Activated CD4-positive, alpha-beta T cell treated with anti-CD3 and anti-CD28 coated beads for 1 hour (primary cell): ENCODE results near the gene MTSS2.

ENCODE experiments used
- DNase-seq: peaks from one replicate; pipeline ENCODE4 v3.0.0-alpha.2; 2020

Gene MTSS2, protein sequence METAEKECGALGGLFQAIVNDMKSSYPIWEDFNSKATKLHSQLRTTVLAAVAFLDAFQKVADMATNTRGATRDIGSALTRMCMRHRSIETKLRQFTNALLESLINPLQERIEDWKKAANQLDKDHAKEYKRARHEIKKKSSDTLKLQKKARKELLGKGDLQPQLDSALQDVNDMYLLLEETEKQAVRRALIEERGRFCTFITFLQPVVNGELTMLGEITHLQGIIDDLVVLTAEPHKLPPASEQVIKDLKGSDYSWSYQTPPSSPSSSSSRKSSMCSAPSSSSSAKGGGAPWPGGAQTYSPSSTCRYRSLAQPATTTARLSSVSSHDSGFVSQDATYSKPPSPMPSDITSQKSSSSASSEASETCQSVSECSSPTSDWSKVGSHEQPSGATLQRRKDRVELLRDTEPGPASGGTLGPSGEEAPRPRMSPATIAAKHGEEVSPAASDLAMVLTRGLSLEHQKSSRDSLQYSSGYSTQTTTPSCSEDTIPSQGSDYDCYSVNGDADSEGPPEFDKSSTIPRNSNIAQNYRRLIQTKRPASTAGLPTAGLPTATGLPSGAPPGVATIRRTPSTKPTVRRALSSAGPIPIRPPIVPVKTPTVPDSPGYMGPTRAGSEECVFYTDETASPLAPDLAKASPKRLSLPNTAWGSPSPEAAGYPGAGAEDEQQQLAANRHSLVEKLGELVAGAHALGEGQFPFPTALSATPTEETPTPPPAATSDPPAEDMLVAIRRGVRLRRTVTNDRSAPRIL

DNA sequence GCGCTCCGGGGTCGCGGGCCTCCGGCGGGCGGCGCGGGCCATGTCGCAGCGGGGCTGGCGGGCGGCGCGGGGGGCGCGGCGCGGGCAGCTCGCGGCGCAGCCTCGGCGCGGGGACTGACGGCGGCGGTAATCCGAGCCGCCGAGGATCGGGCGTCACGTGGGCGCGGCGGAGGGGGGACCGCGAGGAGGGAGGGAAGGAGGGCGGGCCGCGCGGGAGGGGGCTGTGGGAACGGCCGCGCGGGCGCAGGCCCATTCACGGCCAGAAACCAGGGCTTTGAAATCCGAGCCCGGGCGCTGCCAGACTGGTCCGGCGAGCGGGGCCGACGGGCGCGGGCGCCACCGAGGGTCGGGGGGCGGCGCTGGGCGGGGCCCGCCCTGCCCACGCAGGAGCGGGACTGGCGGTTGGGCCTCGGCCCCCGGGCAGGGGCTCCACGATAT, at the start of gene MTSS2:
Gene MTSS2, minus strand, starts transcription at position 116 of the 438 bp plus-strand sequence. CDS start 262 bp downstream, outside the sequence.
- no peak for DNase-seq

DNA sequence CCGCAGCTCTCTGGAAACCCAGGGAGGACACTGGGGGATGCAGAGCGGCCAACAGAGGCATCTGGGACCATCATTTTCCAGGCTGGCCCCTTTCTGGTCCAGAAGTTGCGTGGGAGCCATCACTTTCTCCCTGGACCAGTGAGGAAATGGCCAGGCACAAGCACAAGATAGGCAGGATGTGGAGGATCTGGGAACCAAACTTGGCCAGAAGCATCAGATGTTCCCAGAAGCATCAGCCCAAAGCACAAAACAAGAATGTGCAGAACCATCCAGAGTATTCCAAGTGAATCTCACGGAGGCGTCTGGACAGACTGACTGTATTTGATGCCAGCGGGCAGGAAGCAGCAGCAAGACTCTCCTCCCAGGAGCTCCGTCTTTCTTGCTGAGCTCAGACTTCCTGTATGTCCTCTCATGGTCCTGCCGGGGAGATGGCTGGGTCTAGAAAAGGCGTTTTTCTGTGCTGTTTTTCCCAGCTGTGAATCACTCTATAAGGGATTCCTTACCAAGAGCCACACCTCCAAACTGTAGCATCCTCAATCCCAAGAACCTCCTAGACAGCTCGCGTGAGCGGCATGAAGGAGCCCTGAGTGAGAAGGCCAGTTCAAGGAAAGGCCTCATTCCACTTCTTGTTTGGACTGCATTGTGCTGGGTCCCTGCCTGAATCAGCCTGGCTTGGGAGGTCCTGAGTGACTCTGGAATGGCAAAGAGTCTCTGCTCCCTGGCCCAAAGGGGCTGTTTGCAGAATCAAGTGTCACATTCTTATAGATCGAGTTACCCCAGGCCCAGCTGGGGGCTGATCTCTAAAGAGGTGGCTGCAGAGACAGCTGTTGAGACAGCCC, 49.5 kb upstream of the MTSS2 start:
- no peak for DNase-seq

DNA sequence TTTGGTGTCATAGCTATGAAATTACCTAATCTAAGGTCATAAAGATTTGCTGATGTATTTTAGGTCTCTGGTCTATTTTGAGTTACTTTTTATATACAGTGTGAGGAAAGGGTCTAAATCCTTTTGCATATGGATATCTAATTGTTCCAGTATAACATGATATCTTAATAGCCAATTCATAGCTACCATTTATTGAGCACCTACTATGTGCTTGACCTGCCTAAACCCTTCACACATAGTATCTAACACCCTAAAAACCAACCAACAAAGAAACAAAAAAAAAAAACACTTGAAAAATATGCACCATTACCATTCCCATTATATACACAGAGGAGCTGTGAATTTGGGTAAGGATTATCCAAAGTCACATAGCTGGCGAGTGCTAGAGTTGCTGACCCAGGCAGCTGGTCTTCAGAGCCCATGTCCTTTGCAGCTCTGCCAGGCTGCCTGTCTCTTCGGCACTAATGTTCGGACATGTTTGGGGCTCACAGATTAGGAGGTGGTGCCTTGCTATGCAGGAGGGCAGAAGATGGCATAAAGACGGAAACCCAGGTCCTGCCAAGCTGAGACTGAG, 48.8 kb upstream of the MTSS2 start:
- DNase-seq: no peak

DNA sequence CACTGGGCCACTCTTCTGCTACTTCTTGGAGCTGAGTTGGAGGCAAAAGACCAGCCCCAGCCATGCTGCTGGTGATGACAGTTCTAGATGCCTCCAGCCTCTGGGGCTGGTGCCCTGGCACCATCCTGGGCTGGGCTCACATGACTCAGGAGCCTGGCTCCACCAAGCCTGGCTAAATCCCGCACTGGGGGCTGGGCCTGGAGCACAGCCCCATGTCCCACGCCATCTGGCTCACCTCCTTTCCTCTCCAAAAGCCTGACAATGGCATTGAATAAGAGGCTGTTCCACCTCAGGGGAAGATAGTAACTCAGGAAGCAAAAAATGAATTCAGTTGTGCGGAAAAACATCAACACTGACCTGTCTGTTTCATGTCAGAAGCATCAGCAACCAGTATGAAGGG, 45.1 kb upstream of the MTSS2 start:
- no peak for DNase-seq

DNA sequence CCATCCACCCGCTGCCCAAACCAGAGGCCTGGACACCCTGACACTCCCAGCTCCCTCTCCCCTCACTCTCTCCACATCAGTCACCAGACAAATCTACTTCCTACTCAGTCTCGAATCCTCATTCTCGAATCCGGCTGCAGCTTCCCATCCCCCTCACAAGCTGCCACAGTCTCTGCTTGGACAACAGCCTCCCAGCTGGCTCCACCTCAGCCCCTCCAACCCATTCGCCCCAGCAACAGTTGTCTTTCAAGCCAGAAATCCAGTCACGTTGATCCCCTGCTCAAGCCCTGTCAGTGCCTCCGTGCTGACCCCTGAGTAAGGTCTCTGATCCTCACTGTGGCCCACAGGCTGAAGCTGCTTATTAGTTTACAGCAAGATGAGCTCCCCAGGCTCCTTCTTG, 44.2 kb upstream of the MTSS2 start:
- no peak for DNase-seq

DNA sequence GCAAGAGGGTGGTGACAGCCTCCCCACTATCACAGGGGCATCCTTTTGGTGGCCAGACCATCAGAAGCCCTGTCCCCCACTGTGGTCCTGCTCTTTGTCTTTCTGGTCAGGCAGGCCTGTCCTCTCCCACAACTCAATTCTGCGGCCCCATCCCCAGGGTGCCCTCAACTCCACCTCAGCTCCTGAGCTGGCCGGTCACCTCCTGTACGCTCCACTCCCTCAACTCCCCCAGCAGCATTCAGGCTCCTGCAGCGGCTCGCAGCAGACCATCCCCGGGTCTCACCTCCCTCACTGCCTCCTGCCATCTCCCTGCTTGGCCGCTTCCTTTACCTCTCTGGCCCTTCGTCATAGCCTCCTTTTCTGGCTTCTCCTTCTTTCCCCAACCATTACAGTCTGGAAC, 43.4 kb upstream of the MTSS2 start:
- no peak for DNase-seq

DNA sequence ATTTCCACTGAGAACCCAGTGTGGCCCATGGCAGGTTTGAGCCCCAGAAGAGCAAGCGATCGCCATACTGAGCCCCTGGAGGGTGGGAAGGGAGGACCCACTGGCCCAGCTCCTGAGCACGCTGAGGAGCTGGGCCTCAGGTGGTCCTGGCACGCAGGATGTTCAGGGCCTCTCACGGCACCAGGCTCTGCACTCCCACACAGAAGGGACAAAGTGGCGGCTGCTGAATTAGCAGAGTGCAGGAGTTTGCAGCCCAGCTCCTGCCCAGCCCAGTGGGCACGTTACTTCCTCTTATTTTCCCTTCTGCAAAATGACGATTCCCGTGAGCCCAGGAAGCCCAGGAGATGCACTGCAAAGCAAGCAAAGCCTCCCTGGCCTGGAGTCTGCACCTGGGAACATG, 42.3 kb upstream of the MTSS2 start:
- DNase-seq: no peak

DNA sequence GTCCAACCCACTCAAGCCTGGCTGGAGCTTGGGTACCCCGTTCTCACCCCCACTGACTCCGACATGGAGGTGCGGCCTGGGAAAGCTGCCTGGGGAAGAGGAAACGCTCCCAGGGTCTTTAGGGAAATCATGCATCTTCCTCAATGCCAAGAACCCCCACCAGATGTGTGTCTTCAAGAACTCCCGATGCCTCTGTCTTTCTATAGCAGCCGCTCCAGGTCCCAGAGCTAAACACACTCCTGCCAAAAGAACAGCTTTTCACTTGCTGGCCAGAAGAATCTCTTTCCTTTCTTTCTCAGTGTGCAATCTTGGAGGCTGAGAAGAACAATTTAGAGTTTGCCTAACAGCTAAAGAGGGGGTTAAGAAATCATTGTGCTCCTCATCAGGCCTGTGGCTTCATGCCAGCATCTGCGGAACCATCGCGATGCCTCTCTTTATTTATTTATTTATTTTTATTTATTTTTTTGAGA, 41.1 kb upstream of the MTSS2 start:
- DNase-seq: no peak

DNA sequence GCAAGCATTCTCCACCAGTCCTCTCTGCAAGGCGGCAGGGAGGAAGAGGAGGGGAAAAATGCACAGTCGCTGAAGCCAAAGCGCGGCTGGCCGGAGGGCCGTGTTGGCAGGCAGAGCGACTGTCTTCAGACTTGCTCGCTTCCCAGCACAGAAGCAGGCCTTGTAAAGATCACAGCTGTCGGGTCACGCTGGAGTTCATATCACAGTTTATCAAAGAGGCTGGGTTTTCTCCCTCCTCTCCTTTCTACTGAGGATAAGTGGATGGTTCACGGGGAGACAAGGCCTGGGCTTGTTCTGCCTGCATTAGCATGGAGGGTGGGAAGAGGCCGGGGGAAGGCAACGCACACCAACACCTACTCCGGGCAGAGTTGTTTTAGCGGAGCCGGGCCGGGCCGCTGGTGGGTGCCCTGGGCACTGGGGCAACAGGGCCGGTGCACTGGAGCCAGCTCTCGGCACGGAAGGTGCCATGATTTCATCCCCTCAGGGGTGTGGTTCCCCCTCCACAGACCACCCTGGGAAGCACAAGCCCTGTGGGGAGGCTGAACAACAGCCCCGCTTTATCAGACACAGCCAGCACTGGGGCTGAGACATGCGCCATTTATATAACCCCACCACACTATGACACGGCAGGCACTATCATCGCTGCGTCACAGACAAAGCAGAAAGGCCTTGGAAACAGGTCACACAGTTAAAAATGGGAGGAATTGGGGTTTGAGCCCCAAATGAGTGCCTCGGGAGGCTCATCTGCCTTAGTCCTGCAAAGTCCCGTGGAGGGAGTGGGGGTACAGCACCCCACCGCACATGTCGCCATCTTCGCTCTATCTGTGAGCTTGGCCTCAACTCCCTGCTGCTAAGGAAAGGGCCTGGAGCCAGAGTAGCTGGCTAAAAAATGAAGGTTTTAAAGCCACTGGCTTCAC, 40.3 kb upstream of the MTSS2 start:
- DNase-seq: no peak

DNA sequence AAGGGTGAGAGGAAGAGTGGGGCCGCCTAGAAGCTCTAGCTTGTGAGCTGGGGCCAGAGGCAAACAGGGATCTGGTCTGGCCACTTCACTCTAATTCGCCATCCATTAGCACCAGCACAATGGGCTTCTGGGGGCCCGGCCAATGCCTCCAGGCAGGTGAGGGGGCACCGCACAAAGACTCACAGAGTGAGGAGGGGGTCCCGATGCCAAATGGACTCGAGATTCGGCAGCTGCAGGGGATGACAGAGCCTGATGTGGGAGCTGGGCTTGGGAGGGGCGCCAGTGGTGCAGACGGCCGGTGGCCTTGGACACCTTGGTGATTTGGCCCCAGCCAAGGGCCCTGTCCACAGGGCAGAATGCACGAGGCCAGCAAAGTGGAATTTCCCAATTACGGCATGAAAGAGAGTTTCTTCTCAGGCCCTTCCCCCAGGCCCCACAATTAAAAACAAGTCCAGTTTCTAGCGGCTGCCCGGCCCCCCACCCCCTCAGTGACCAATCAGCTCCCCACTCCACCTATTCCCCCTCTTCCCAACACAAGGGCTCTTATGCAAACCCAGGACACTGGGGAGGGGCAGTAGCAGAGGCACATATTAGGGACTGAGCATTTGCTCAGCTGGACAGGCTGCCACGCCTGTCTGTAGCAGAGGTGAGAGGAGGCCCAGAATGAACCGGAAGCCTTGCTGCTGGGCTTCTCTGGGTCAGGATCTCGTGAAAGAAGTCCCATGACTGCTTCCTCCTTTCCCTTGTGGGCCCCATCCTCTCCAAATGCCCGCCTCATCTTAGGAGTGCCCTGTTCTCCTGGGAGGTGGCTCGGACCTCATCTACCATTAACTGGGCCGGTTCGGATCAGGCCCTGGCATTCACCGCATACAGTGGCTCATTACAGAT, 39.4 kb upstream of the MTSS2 start:
- DNase-seq: no peak

DNA sequence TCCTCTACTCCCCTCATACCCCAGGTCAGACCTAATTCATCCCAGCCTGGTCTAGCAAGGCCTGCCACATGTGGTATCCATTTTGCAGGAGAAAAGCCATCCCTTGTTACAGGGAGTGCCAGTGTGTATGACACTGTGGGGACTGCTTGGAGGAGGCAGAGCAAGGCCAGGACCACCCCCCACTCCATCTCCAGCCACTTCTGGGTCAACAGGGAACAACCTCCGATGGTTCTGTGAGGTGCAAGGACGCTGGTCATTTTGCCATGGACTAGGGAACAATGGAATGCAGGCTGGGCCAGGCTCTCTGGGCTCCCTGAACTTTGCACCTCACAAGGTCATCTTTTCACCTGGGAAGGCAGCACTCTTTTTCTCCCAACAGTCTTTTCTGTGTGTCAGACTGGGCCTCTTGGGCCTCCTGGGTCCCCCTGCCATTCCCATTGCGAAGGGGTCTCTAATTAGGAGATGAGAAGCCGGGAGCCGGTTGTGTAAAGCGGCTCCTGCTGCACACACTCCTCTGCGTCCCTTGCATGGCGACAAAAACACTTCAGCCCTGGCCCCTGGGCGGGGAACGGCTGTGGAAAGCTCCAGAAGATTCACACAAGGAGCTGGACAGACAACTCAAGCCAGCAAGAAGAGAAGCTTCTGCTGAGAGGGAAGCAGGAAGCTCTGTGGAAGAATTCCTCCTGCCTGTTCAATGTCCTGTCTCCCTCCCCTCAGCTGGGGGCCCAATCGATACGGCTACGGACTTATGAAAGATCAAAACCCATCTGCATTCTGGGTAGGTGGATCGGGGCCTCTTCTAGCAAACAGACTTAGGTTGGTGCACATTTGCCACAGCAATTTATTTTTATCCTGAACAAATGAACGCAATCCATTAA, 38.5 kb upstream of the MTSS2 start:
- DNase-seq: no peak

DNA sequence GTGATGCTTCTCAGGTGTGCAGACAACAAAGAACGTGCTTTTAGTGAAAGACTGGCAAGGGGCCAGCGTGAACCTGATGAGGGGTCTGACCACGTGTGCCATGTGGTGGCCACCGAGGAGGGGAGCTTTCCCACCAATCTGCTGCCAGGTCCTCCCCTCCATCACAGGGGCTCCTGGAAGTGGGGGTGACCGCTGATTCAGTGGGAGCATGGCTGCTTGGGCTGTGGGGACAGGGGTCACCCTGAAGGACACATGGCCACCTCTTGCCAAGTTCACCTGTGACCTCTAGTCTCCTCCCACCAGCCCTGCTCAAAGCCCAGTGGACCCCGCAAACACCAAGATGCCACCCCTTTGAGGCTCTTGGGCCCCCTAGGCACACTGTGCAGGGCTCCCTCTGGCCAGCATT, 37.9 kb upstream of the MTSS2 start:
- no peak for DNase-seq

DNA sequence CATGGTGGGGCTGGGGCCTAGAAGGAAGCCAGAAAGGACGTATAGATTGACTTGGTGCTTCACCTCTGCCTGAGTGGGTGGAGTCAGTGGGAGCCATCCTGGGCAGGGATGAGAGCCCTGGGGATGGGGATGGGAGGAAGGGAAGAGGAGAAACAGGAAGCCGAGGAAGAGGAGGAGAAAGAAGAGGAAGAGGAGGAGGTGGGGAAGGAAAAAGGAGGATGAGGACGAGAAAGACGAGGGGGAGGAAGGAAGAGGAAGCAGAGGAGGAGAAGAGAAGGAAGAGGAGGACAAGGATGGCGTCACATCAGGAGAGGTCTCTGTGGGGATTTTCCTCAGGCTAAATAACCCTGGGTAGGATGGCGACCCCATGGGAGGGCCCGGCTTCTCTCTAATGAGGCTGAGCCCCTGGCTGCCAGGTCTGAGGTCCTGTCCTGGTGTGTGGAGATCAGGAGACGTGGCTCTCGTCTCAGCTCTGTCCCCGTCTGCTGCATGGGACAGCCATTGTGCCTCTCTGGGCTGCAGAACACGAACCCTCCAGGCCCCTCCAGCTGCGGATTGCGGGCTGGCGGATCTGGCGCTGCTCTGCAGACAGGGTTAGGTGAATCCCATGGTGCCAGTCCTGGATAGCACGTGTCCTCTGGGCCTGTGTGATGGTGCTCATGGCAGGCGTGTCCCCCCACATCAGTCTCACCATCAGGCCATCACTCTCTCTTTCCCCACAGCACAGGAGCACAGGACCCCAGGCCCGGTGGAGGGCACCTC, 35.5 kb upstream of the MTSS2 start:
- no peak for DNase-seq

DNA sequence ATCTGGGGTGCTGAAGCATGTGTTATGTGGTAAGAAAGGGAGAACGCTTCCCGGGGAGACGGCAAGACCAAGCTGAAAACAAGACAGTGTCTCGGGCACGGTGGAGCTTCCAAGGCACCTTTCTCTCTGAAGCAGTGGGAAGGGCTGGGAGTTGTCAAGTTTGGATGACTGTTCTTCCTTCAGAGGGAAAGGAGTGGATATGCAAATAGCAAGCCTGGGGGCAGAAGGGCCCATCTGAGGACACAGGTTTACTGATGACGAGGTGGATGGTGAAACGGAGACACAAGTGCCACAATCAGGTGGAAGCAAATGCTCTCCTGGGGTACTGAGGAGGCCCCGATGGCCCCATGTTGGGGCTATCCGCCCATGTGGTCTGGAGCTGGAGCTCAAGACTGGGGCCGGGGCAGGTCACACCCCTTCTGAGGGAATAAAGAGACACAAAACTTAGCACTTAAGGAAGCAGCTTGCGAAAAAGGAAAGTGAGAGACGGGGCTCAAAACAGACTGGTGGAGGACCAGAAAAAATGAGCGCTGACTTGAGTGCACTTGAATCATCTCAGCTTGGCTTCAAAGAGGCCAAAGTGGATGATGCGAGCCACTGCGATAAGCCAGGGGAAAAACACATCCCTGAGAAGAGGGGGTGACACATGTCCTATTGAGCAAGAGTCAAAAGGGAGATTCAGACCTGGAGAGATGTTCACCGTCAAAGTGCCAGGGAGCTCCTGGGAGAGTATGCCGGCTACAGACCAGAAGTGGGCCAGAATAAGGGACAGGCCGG, 34.8 kb upstream of the MTSS2 start:
- no peak for DNase-seq

DNA sequence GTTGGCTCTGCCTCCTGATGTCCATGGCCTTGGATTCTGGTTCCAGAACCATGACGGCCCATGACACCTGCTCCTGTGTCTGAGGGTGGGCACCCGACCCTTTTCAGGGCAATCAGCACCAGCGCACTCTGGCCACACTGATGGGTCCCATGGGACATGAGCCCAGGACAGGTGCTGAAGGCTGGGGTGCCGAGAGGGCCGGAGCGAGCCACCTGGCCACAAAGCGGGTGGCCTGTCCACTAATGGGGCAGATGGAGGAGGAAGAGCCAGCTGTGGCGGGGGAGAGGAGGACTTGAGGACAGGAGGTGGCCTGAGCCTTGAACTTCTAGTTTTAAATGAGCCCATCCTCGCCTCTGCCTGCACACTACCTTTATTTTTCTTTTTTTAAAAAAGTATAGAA, 31.2 kb upstream of the MTSS2 start:
- no peak for DNase-seq

DNA sequence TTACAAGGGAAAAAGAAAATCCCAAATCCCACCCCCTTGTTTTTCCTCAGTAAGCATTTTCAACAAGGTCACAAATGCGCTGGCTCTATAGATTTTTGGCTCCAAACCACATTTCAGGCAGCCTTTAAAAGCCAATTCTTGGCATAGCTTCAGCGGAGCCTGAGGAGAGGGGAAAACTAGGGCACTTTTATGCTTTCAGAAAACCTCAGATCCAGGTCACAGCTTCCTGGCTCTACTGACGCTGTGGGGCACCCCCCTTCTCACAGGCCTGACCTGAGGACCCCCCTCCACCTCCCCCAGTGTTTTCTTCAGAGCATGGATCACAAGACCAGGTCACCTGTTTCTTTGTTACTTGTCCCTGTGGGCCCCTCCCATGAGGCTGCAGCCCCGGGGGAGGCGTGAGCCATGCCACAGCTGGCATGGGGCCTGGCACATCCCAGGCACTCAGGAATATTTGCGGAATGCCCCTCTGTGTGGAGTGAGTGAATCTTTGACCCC, 30.1 kb upstream of the MTSS2 start:
- no peak for DNase-seq

DNA sequence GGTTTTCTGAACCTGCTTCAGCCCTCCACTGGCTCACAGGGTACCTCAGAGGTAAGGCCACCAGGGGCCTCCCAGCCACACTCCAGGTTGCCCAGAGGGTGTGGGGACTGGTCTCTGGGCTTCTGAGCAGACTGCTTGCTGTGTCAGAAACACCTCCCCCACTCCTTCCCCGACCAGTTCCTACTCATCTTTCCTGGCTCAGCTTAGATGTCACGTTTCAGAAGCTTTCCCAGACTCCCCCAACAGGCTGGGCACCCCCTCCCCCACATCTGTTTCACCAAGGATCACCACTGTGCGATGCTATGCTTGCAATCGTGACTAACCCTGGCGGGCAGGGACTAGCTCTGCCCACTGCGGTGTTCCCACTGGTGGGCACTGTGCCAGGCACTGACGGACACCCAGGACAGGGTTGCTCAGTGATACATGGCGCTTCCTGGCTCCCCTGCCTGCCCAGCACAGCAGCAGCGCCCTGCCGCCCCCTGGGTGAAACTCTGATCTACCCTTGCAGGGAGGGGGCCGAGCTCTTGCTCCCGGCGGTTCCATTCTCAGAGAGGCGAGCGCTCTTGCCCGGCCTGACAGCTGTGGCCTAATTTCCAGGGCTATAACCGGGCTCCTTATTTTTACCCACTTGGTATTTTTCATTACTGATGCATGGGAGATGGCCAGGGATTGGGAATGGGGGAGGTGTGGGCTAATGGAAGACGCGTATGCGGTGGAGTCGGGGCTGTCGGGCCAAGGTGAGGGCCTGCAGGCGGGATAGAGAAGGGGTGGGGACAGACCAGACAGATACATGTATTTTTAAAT, 29.4 kb upstream of the MTSS2 start:
- DNase-seq: no peak
